ENCODE data around the gene RPH3AL. TPM values are rescaled to one million over a fixed set of nuclear protein-coding genes. Genes with fewer than 3 reads are reported as not detected.

Gene RPH3AL
- polyA plus RNA-seq, 3 donors = 0.71 to 1.9 (median 1.5) TPM

DNA sequence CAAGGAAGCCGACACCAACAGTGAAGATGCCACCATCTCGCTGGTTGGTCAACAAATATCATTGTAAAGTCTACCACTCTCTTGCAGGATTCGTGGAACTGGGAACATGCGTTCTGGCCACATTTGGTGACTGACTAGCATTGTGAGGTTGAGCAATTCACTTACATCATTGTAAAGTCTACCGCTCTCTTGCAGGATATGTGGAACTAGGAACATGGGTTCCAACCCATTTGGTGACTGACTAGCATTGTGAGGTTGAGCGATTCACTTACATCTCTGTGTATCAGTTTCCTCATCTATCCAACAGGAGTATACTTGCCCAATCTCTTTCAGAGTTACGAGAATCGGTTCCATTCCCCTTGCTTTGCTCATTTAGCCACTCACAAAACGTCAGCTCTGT lies 42.6 kb upstream of the RPH3AL start:
- Histone ChIP-seq H3K4me2 (replicated peaks; ENCODE audit: extremely low read depth, low read length, poor library complexity, severe bottlenecking) (no peak overlapping the region), H4K20me1 (ENCODE audit: insufficient read depth, low read length) (no peaks in the 10 kb centered on the region), H3K79me2 (ENCODE audit: insufficient read depth, low read length) (no peaks in the 10 kb centered on the region), H3K27ac (ENCODE audit: low read depth in 1 of 2, low read length in 2 of 2) (peak overlapping the region in 1 of 2 donors; percentile 56), H3K4me1 (ENCODE audit: control insufficient read depth in 1 of 2, insufficient read depth in 2 of 2, low read length in 2 of 2) (peaks cover 24% of the 10 kb centered on the region in 2 donors), H3K9ac (ENCODE audit: insufficient read depth, low read length, poor library complexity, severe bottlenecking) (no peak overlapping the region), H3K36me3 (replicated peaks in 1 of 2; ENCODE audit: control insufficient read depth in 1 of 2, insufficient read depth in 2 of 2, low read length in 2 of 2) (no peaks in the 10 kb centered on the region), H2AFZ (ENCODE audit: insufficient read depth, low read depth, low read length, poor library complexity, severe bottlenecking) (peak overlapping the region; percentile 21), H3K9me3 (replicated peaks in 1 of 2; ENCODE audit: control insufficient read depth in 1 of 2, insufficient read depth in 1 of 2, low read length in 2 of 2) (no peaks in the 10 kb centered on the region), H3K27me3 (ENCODE audit: control insufficient read depth in 2 of 2, insufficient read depth in 2 of 2, low read length in 2 of 2) (no peaks in the 10 kb centered on the region), H3K4me3 (replicated peaks in 1 of 3; ENCODE audit: low read depth in 2 of 3, low read length in 3 of 3) (peak overlapping the region in 1 of 3 experiments; percentile 28)
- intact Hi-C loops (cut with micrococcal nuclease) = no loop called here
- Mint-ChIP-seq H3K4me3 (peak overlapping the region in 1 of 2 donors; percentile 7), H3K36me3 (no peaks in the 10 kb centered on the region), H3K4me1 (peaks cover 25% of the 10 kb centered on the region), H3K27me3 (ENCODE audit: low read depth in 3 of 3) (peaks cover 2 to 8% (median 6%) of the 10 kb centered on the region in 3 donors), H3K27ac (peak overlapping the region in 6 of 7 donors; percentile 15 to 84 (median 60)), H3K9me3 (peaks cover 0 to 3% (median 0%) of the 10 kb centered on the region in 7 donors)
- TF ChIP-seq CTCF (IDR thresholded peaks at IDR 0.05) = no peak
- WGBS (ENCODE audit: insufficient coverage) = 38% methylated on average over 9 of the region's 9 CpGs
- peak; percentile 64 to 84 (median 75) for DNase-seq

DNA sequence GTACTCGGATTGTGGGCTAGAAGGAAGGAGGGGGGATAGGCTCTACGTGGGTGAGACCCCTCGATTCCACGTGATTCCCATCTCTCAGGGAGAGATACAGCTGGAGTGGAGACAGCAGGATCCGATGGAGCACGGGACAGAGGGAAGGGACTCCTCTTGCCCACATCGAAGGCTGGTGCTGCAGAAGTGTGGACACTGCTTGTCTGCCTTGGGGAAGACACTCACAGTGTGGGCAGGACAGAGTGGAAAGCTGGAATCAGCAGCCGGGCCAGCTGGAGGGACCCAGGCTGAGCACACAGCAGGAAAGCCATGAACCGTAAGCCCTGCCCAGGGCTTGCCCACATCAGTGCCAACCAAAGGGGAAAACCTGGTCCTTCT lies 42.1 kb upstream of the RPH3AL start:
- peak overlapping the region in 2 of 7 donors; percentile 17 to 66 for H3K27ac Mint-ChIP-seq

More for the DNA sequence above, 42.1 kb upstream of the RPH3AL start:
- peaks cover 2 to 8% (median 6%) of the 10 kb centered on the region in 3 donors for H3K27me3 Mint-ChIP-seq (ENCODE audit: low read depth in 3 of 3)
- no peak overlapping the region for H3K4me3 ChIP-seq (replicated peaks in 1 of 3; ENCODE audit: low read depth in 2 of 3, low read length in 3 of 3)
- no peaks in the 10 kb centered on the region for H4K20me1 ChIP-seq (ENCODE audit: insufficient read depth, low read length)
- H3K79me2 ChIP-seq (ENCODE audit: insufficient read depth, low read length) = no peaks in the 10 kb centered on the region
- peaks cover 24% of the 10 kb centered on the region in 2 donors for H3K4me1 ChIP-seq (ENCODE audit: control insufficient read depth in 1 of 2, insufficient read depth in 2 of 2, low read length in 2 of 2)
- H3K4me3 Mint-ChIP-seq = peak overlapping the region in 1 of 2 donors; percentile 18
- no peak overlapping the region for H3K4me2 ChIP-seq (replicated peaks; ENCODE audit: extremely low read depth, low read length, poor library complexity, severe bottlenecking)
- no peak for DNase-seq
- whole genome bisulfite sequencing (ENCODE audit: insufficient coverage) = 92% methylated on average over 8 of the region's 9 CpGs
- peaks cover 25% of the 10 kb centered on the region for H3K4me1 Mint-ChIP-seq
- H3K27me3 ChIP-seq (ENCODE audit: control insufficient read depth in 2 of 2, insufficient read depth in 2 of 2, low read length in 2 of 2) = no peaks in the 10 kb centered on the region
- no peak overlapping the region for H3K9ac ChIP-seq (ENCODE audit: insufficient read depth, low read length, poor library complexity, severe bottlenecking)
- no peaks in the 10 kb centered on the region for H3K36me3 Mint-ChIP-seq
- H2AFZ ChIP-seq (ENCODE audit: insufficient read depth, low read depth, low read length, poor library complexity, severe bottlenecking) = peak overlapping the region; percentile 21
- no peak overlapping the region for H3K27ac ChIP-seq (ENCODE audit: low read depth in 1 of 2, low read length in 2 of 2)
- H3K9me3 ChIP-seq (replicated peaks in 1 of 2; ENCODE audit: control insufficient read depth in 1 of 2, insufficient read depth in 1 of 2, low read length in 2 of 2) = no peaks in the 10 kb centered on the region
- intact Hi-C loops (cut with micrococcal nuclease) = no loop called here
- peaks cover 0 to 3% (median 0%) of the 10 kb centered on the region in 7 donors for H3K9me3 Mint-ChIP-seq
- H3K36me3 ChIP-seq (replicated peaks in 1 of 2; ENCODE audit: control insufficient read depth in 1 of 2, insufficient read depth in 2 of 2, low read length in 2 of 2) = no peaks in the 10 kb centered on the region
- no peak for TF ChIP-seq CTCF (IDR thresholded peaks at IDR 0.05)
